IMR-90 (cell line): ENCODE data around the gene PIK3C2B. TPM values are rescaled to one million over a fixed set of nuclear protein-coding genes. Genes with fewer than 3 reads are reported as not detected.

Experiments used
- ATAC-seq: fragments of 200-7000 bp; cut with Tn5 transposase; 2 replicates; pipeline ENCODE4 v1.9.1; 2020; ENCODE audit warnings: low read depth, mild to moderate bottlenecking, moderate library complexity
- BruUV-seq: library from RNA; stranded (reverse); fragments of 400-500 nt; replicated peaks from 2 replicates; lab custom pipeline; 2021; lab: Mats Ljungman, UMichigan
- CTCF ChIA-PET: fragments of 300-600 bp; formaldehyde crosslinking; extraction: SDS; loops from one replicate; lab custom pipeline; 2021; ENCODE audit warnings: antibody characterized with exemption; lab: Yijun Ruan, JAX
- POLR2A ChIA-PET: fragments of 300-600 bp; sonication (Branson Sonifier 250); formaldehyde crosslinking; loops from one replicate; lab custom pipeline; 2022; ENCODE audit warnings: antibody characterized with exemption; ENCODE audit not compliant: unreplicated experiment; lab: Charles Lee
- DNase-seq: peaks from one replicate; pipeline ENCODE4 v3.0.0; 2013
- H2AFZ ChIP-seq: replicated peaks from 2 replicates; pipeline ENCODE3; 2013; ENCODE audit warnings: low read length, mild to moderate bottlenecking; ENCODE audit not compliant: poor library complexity
- H2AK5ac ChIP-seq: 2 replicates; pipeline ENCODE4 v1.6.1; 2013; ENCODE audit warnings: low read depth, low read length, inconsistent platforms
- H2AK9ac ChIP-seq: replicated peaks from 2 replicates; pipeline ENCODE3; 2013; ENCODE audit warnings: mild to moderate bottlenecking, low read depth, low read length, moderate library complexity; ENCODE audit not compliant: poor library complexity
- H2BK120ac ChIP-seq: 2 replicates; pipeline ENCODE4 v1.6.1; 2013; ENCODE audit warnings: low read depth, low read length, inconsistent platforms
- H2BK15ac ChIP-seq: 3 replicates; pipeline ENCODE4 v1.6.1; 2013; ENCODE audit warnings: low read depth, low read length, inconsistent platforms
- H2BK20ac ChIP-seq: 2 replicates; pipeline ENCODE4 v1.6.1; 2013; ENCODE audit warnings: low read depth, mild to moderate bottlenecking, inconsistent platforms, low read length, moderate library complexity
- H2BK5ac ChIP-seq: 2 replicates; pipeline ENCODE4 v1.6.1; 2013; ENCODE audit warnings: mild to moderate bottlenecking, low read depth, low read length, inconsistent platforms; ENCODE audit not compliant: poor library complexity, severe bottlenecking
- H3K14ac ChIP-seq: replicated peaks from 2 replicates; pipeline ENCODE4 v1.6.1; 2013; ENCODE audit warnings: low read depth, low read length, inconsistent platforms
- H3K18ac ChIP-seq: 2 replicates; pipeline ENCODE4 v1.6.1; 2013; ENCODE audit warnings: low read depth, low read length, control low read depth
- H3K23ac ChIP-seq: 2 replicates; pipeline ENCODE4 v1.6.1; 2013; ENCODE audit warnings: low read depth, low read length, inconsistent platforms
- H3K27ac ChIP-seq: 2 replicates; pipeline ENCODE4 v1.5.1; 2013; ENCODE audit warnings: mild to moderate bottlenecking, control low read depth, low read length; ENCODE audit not compliant: insufficient read depth
- H3K27me3 ChIP-seq: 2 replicates; pipeline ENCODE4 v1.6.1; 2013; ENCODE audit warnings: low read length; ENCODE audit not compliant: control insufficient read depth, insufficient read depth
- H3K36me3 ChIP-seq: 2 replicates; pipeline ENCODE4 v1.6.1; 2013; ENCODE audit warnings: low read length, mixed read lengths; ENCODE audit not compliant: control insufficient read depth, insufficient read depth
- H3K4ac ChIP-seq: 2 replicates; pipeline ENCODE4 v1.6.1; 2013; ENCODE audit warnings: low read depth, low read length, inconsistent platforms
- H3K4me1 ChIP-seq: 2 replicates; pipeline ENCODE4 v1.6.1; 2013; ENCODE audit warnings: low read length, mixed read lengths; ENCODE audit not compliant: control insufficient read depth, insufficient read depth
- H3K4me2 ChIP-seq: 2 replicates; pipeline ENCODE4 v1.6.1; 2013; ENCODE audit warnings: low read depth, mild to moderate bottlenecking, control low read depth, low read length, moderate library complexity
- H3K4me3 ChIP-seq: 2 replicates; pipeline ENCODE4 v1.5.1; 2013; ENCODE audit warnings: low read depth, mild to moderate bottlenecking, control low read depth, low read length, moderate library complexity; ENCODE audit not compliant: insufficient read depth
- H3K56ac ChIP-seq: 2 replicates; pipeline ENCODE4 v1.6.1; 2013; ENCODE audit warnings: low read length, inconsistent platforms; ENCODE audit not compliant: insufficient read depth; ENCODE audit errors: extremely low read depth
- H3K79me1 ChIP-seq, 2 experiments: 2 replicates each; pipeline ENCODE4 v1.6.1; 2013; ENCODE audit warnings: low read length in 2 of 2, inconsistent platforms in 1 of 2, low read depth in 1 of 2
- H3K9ac ChIP-seq: 2 replicates; pipeline ENCODE4 v1.6.1; 2013; ENCODE audit warnings: low read depth, low read length, control low read depth
- H3K9me1 ChIP-seq: 2 replicates; pipeline ENCODE4 v1.6.1; 2013; ENCODE audit warnings: low read length, inconsistent platforms; ENCODE audit not compliant: insufficient read depth
- H3K9me3 ChIP-seq: 2 replicates; pipeline ENCODE4 v1.6.1; 2013; ENCODE audit warnings: low read length; ENCODE audit not compliant: control insufficient read depth, insufficient read depth
- H4K20me1 ChIP-seq: 2 replicates; pipeline ENCODE4 v1.6.1; 2013; ENCODE audit warnings: low read length, inconsistent platforms; ENCODE audit not compliant: insufficient read depth
- H4K5ac ChIP-seq: 2 replicates; pipeline ENCODE4 v1.6.1; 2013; ENCODE audit warnings: mild to moderate bottlenecking, low read depth, low read length, control low read depth
- H4K8ac ChIP-seq, 2 experiments: 2 replicates each; pipeline ENCODE4 v1.6.1; 2013; ENCODE audit warnings: low read depth in 2 of 2, low read length in 2 of 2, control low read depth in 1 of 2, inconsistent platforms in 1 of 2
- H4K91ac ChIP-seq: 2 replicates; pipeline ENCODE4 v1.6.1; 2013; ENCODE audit warnings: low read depth, low read length, inconsistent platforms; ENCODE audit not compliant: insufficient read depth
- BHLHE40 ChIP-seq: fragments of 150-350 bp; IDR thresholded peaks from 2 replicates; pipeline ENCODE4 v1.6.1; 2016; ENCODE audit warnings: mild to moderate bottlenecking, low read depth, low read length
- CEBPB ChIP-seq: IDR thresholded peaks from 2 replicates; pipeline ENCODE4 v1.6.1; 2012; ENCODE audit warnings: low read depth, low read length, improper control_type of control experiment
- CHD1 ChIP-seq: IDR thresholded peaks from 2 replicates; pipeline ENCODE4 v1.6.1; 2012; ENCODE audit warnings: low read depth, low read length, improper control_type of control experiment
- CTCF ChIP-seq: conservative IDR thresholded peaks from 2 replicates; pipeline ENCODE4 v1.5.1; 2012; ENCODE audit warnings: mild to moderate bottlenecking, low read depth, low read length, improper control_type of control experiment
- ELK1 ChIP-seq: fragments of 150-350 bp; IDR thresholded peaks from 2 replicates; pipeline ENCODE4 v1.6.1; 2016; ENCODE audit warnings: low read depth, mild to moderate bottlenecking, low read length, moderate library complexity, borderline replicate concordance
- FOS ChIP-seq: fragments of 150-350 bp; IDR thresholded peaks from 2 replicates; pipeline ENCODE4 v1.6.1; 2016; ENCODE audit warnings: low read depth, low read length
- MAFK ChIP-seq: IDR thresholded peaks from 2 replicates; pipeline ENCODE4 v1.6.1; 2012; ENCODE audit warnings: low read depth, low read length, improper control_type of control experiment
- MXI1 ChIP-seq: IDR thresholded peaks from 2 replicates; pipeline ENCODE4 v1.6.1; 2012; ENCODE audit warnings: low read depth, mild to moderate bottlenecking, low read length, moderate library complexity, borderline replicate concordance
- NFE2L2 ChIP-seq: fragments of 150-350 bp; IDR thresholded peaks from 2 replicates; pipeline ENCODE4 v1.6.1; 2016; ENCODE audit warnings: low read depth, mild to moderate bottlenecking, low read length
- POLR2A ChIP-seq: IDR thresholded peaks from 2 replicates; pipeline ENCODE4 v1.6.1; 2012; ENCODE audit warnings: mild to moderate bottlenecking, low read depth, low read length
- RAD21 ChIP-seq: IDR thresholded peaks from 2 replicates; pipeline ENCODE4 v1.6.1; 2012; ENCODE audit warnings: low read length, improper control_type of control experiment
- RCOR1 ChIP-seq: IDR thresholded peaks from 2 replicates; pipeline ENCODE4 v1.6.1; 2012; ENCODE audit warnings: mild to moderate bottlenecking, low read length, improper control_type of control experiment; ENCODE audit not compliant: insufficient replicate concordance
- RFX5 ChIP-seq: IDR thresholded peaks from 2 replicates; pipeline ENCODE4 v1.8.0; 2012; ENCODE audit warnings: low read depth, mild to moderate bottlenecking, low read length, moderate library complexity
- SMC3 ChIP-seq: fragments of 150-350 bp; IDR thresholded peaks from 2 replicates; pipeline ENCODE4 v1.6.1; 2016; ENCODE audit warnings: low read depth, mild to moderate bottlenecking, antibody characterized with exemption, low read length, moderate library complexity
- USF2 ChIP-seq: fragments of 150-350 bp; IDR thresholded peaks from 2 replicates; pipeline ENCODE4 v1.6.1; 2017; ENCODE audit warnings: mild to moderate bottlenecking, antibody characterized with exemption, low read length, low read depth
- WGBS, 2 experiments: methylation state at CpG; one replicate each; pipeline versions ENCODE4 v1.1.5 to v1.1.7; 2013; ENCODE audit warnings: missing lambda C conversion rate in 2 of 2; ENCODE audit not compliant: insufficient read length in 1 of 2; ENCODE audit errors: extremely low coverage in 2 of 2; 5-methylcytosine and 5-hydroxymethylcytosine counted together
- dilution Hi-C: fragments of 300-500 bp; cut with HindIII; formaldehyde crosslinking; loops from one replicate; pipeline ENCODE4 v1.14.3; 2018; ENCODE audit warnings: low sequenced_read_pairs; ENCODE audit not compliant: unreplicated experiment
- in situ Hi-C: fragments of 300-500 bp; cut with MboI; formaldehyde crosslinking; loops from 3 replicates; pipeline ENCODE4 v1.14.3; 2019; ENCODE audit warnings: low sequenced_read_pairs, inconsistent platforms, mixed read lengths
- intact Hi-C: fragments of 100-400 bp; cut with micrococcal nuclease; formaldehyde crosslinking; loops from 2 replicates; pipeline ENCODE4 v1.10.0; 2022
- polyA plus RNA-seq, 3 experiments: library from polyadenylated mRNA; depleted of rRNA; stranded (reverse); fragments of >200 nt; gene quantifications; 2 replicates each; pipeline ENCODE4 v1.2.3, GENCODE V29; 2012; ENCODE audit warnings: low replicate concordance in 1 of 3
- total RNA-seq: library from RNA; depleted of rRNA; stranded (reverse); fragments of >200 nt; gene quantifications from 2 replicates; pipeline ENCODE4 v1.2.3, GENCODE V29; 2012

The PIK3C2B gene
- total and polyA plus RNA-seq, 2 of the 4 experiments (the other 2 are of a cell fraction) = 1.1 to 2.9 TPM

- ATAC-seq = no peak
- in situ Hi-C loops (no loop called here), dilution Hi-C loops (no loop called here), intact Hi-C loops (loop anchor here (2.0 kb wide), 1 partner anchor 19 kb away; no protein-coding TSS in a partner anchor)
- CTCF ChIA-PET = no interaction called here
- H4K8ac ChIP-seq = no peak overlapping the region
- H4K20me1 ChIP-seq = no peaks in the 10 kb centered on the region
- no peak overlapping the region for H3K27ac ChIP-seq
- TF ChIP-seq RFX5 = no peak
- no peak for TF ChIP-seq MXI1
- TF ChIP-seq RAD21 = no peak
- no peak for TF ChIP-seq CHD1
- TF ChIP-seq SMC3 = no peak
- no peak for TF ChIP-seq CTCF
- TF ChIP-seq ELK1 = no peak
- TF ChIP-seq USF2 = no peak
- no peak for TF ChIP-seq RCOR1
- TF ChIP-seq MAFK = no peak
- TF ChIP-seq NFE2L2 = no peak
- no peak for TF ChIP-seq CEBPB
- no peak for TF ChIP-seq BHLHE40
- no peak for TF ChIP-seq POLR2A
- no peak for TF ChIP-seq FOS
- no peaks in the 10 kb centered on the region for H3K9me3 ChIP-seq
- H2AK9ac ChIP-seq = no peak overlapping the region
- no peak overlapping the region for H3K4me2 ChIP-seq
- BruUV-seq = no TSS peak
- no peak overlapping the region for H3K23ac ChIP-seq
- no peak overlapping the region for H2BK20ac ChIP-seq
- H3K14ac ChIP-seq = no peak overlapping the region
- no peak overlapping the region for H2BK15ac ChIP-seq
- H2AFZ ChIP-seq = no peak overlapping the region
- no peak overlapping the region for H3K9ac ChIP-seq
- H3K4me1 ChIP-seq = no peaks in the 10 kb centered on the region
- no peaks in the 10 kb centered on the region for H3K27me3 ChIP-seq
- H3K4me3 ChIP-seq = no peak overlapping the region
- peaks cover 22% of the 10 kb centered on the region for H3K36me3 ChIP-seq
- H3K56ac ChIP-seq = no peak overlapping the region
- no peak overlapping the region for H3K18ac ChIP-seq
- H4K91ac ChIP-seq = no peak overlapping the region
- H3K79me1 ChIP-seq = no peaks in the 10 kb centered on the region
- no peak overlapping the region for H2BK120ac ChIP-seq
- no peaks in the 10 kb centered on the region for H3K9me1 ChIP-seq
- H4K5ac ChIP-seq = no peak overlapping the region
- no peak overlapping the region for H3K4ac ChIP-seq
- no peak for DNase-seq
- POLR2A ChIA-PET = interaction anchor here (0.6 kb wide), 1 partner anchor 35 kb away, joined by 3 read pairs; no protein-coding TSS in a partner anchor
- WGBS, 2 experiments = no CpG with 5 or more reads among the region's 5 CpGs
- no peak overlapping the region for H2AK5ac ChIP-seq
- no peak overlapping the region for H2BK5ac ChIP-seq
Observed at GRCh38 chr1:204457666-204458065, 36.9 kb downstream of the PIK3C2B start.
